ENCODE measurements around the gene FAM124A. TPM values are rescaled to one million over a fixed set of nuclear protein-coding genes. Genes with fewer than 3 reads are reported as not detected.

The FAM124A gene
- total and polyA plus RNA-seq, 2 donors (not counting 3 experiments of a cell fraction or from before 2014, with no cell fraction given) = 3.8 to 9.9 TPM

DNA sequence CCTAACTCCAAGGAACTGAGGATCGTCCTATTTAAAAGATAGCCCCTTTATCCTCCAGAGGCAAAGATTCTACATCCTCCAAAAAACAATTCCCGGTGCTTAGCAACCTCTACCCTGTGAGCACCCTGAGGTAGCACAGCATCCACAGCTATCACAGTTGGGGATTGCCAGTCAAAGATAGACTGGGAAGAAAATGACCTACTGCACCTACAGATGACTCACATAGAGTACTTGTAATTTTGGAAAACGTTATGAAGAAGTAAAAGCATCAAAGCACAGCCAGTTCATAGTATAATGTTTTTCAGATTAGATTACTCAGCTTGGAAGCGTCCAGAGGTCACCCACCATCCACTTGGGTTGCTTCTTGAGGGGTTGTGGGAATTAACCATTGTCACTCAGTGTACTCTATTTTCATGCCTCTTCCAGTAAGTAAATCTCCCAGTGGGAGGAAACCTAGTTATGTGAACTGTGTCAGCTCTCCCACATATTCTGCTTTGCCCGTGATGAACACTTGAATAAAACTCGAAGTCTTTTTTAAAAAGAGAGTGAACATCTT lies 8.9 kb upstream of the FAM124A start:
- ChIA-PET CTCF (no interaction called here), POLR2A (no interaction called here)
- TF ChIP-seq JUN (IDR thresholded peaks at IDR 0.05; ENCODE audit: borderline replicate concordance, insufficient read depth, insufficient read length, low read depth) = no peak
- TF ChIP-seq GATA2 (IDR thresholded peaks at IDR 0.05; ENCODE audit: insufficient read depth, insufficient read length, low read depth, low read length) = no peak
- TF ChIP-seq, protein P1, sequence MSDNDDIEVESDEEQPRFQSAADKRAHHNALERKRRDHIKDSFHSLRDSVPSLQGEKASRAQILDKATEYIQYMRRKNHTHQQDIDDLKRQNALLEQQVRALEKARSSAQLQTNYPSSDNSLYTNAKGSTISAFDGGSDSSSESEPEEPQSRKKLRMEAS (IDR thresholded peaks at IDR 0.05; ENCODE audit: insufficient read depth, insufficient read length) = no peak
- no peak for TF ChIP-seq FOS (IDR thresholded peaks at IDR 0.05; ENCODE audit: borderline replicate concordance, insufficient read depth, low read length)
- no peak for TF ChIP-seq MYC (IDR thresholded peaks at IDR 0.05; ENCODE audit: low read depth, low read length)
- TF ChIP-seq POLR2A (IDR thresholded peaks at IDR 0.05; ENCODE audit: low read depth, low read length) = no peak
- TF ChIP-seq, protein P2, sequence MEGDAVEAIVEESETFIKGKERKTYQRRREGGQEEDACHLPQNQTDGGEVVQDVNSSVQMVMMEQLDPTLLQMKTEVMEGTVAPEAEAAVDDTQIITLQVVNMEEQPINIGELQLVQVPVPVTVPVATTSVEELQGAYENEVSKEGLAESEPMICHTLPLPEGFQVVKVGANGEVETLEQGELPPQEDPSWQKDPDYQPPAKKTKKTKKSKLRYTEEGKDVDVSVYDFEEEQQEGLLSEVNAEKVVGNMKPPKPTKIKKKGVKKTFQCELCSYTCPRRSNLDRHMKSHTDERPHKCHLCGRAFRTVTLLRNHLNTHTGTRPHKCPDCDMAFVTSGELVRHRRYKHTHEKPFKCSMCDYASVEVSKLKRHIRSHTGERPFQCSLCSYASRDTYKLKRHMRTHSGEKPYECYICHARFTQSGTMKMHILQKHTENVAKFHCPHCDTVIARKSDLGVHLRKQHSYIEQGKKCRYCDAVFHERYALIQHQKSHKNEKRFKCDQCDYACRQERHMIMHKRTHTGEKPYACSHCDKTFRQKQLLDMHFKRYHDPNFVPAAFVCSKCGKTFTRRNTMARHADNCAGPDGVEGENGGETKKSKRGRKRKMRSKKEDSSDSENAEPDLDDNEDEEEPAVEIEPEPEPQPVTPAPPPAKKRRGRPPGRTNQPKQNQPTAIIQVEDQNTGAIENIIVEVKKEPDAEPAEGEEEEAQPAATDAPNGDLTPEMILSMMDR (IDR thresholded peaks at IDR 0.05; ENCODE audit: extremely low read depth in 1 of 2, insufficient read depth in 1 of 2, low read depth in 1 of 2, low read length in 2 of 2) = no peak
- TF ChIP-seq POLR2AphosphoS5 (IDR thresholded peaks at IDR 0.05; ENCODE audit: insufficient read depth, low read depth, low read length) = no peak
- TF ChIP-seq EZH2 (IDR thresholded peaks at IDR 0.05; ENCODE audit: borderline replicate concordance, low read depth, low read length, severe bottlenecking) = no peak
- no peaks in the 10 kb centered on the region for H3K36me3 ChIP-seq (ENCODE audit: control insufficient read depth in 2 of 2, extremely low read depth in 1 of 2, insufficient read depth in 2 of 2, low read length in 2 of 2)
- no peak overlapping the region for H3K9ac ChIP-seq (replicated peaks; ENCODE audit: extremely low read depth, insufficient read depth, low read length)
- dilution Hi-C loops (cut with MboI; ENCODE audit: extremely low pct_ligation_motif_present, low sequenced_read_pairs) = no loop called here
- no peaks in the 10 kb centered on the region for H4K20me1 ChIP-seq (replicated peaks; ENCODE audit: control insufficient read depth, extremely low read depth, insufficient read depth, low read length)
- FAIRE-seq (no peak), DNase-seq (ENCODE audit: low read depth, low spot score) (no peak)
- no peak overlapping the region for H2AFZ ChIP-seq (ENCODE audit: low read depth, low read length)
- no peaks in the 10 kb centered on the region for H3K79me2 ChIP-seq (ENCODE audit: control insufficient read depth, insufficient read depth, low read length)
- H3K9me1 ChIP-seq (replicated peaks; ENCODE audit: control insufficient read depth, extremely low read depth, insufficient read depth, low read length) = no peaks in the 10 kb centered on the region
- H3K4me2 ChIP-seq (ENCODE audit: insufficient read depth, low read length) = no peak overlapping the region
- BruUV-seq (replicated peaks) = no TSS peak
- no peak overlapping the region for H3K4me3 ChIP-seq (replicated peaks in 1 of 3; ENCODE audit: insufficient read depth in 1 of 3, low read depth in 1 of 3, low read length in 3 of 3)
- intact Hi-C loops (cut with micrococcal nuclease) = no loop called here
- no peak overlapping the region for H3K27ac ChIP-seq (ENCODE audit: insufficient read depth, low read depth, low read length)
- peaks cover 17 to 31% of the 10 kb centered on the region in 2 experiments for H3K27me3 ChIP-seq (ENCODE audit: control insufficient read depth in 2 of 2, insufficient read depth in 2 of 2, low read length in 2 of 2)
- no peaks in the 10 kb centered on the region for H3K4me1 ChIP-seq (ENCODE audit: control insufficient read depth, extremely low read depth, insufficient read depth, low read length)
- H3K9me3 ChIP-seq (replicated peaks; ENCODE audit: control insufficient read depth, insufficient read depth, low read length) = no peaks in the 10 kb centered on the region

Measured in endothelial cell of umbilical vein (primary cell).